GM18526 (cell line): ENCODE data around the gene NYNRIN.

Experiments used
- POLR2A ChIP-seq: IDR thresholded peaks from 3 replicates; pipeline ENCODE4 v1.6.1; 2011; ENCODE audit not compliant: insufficient read length; ENCODE audit errors: extremely low read depth

Gene NYNRIN

DNA sequence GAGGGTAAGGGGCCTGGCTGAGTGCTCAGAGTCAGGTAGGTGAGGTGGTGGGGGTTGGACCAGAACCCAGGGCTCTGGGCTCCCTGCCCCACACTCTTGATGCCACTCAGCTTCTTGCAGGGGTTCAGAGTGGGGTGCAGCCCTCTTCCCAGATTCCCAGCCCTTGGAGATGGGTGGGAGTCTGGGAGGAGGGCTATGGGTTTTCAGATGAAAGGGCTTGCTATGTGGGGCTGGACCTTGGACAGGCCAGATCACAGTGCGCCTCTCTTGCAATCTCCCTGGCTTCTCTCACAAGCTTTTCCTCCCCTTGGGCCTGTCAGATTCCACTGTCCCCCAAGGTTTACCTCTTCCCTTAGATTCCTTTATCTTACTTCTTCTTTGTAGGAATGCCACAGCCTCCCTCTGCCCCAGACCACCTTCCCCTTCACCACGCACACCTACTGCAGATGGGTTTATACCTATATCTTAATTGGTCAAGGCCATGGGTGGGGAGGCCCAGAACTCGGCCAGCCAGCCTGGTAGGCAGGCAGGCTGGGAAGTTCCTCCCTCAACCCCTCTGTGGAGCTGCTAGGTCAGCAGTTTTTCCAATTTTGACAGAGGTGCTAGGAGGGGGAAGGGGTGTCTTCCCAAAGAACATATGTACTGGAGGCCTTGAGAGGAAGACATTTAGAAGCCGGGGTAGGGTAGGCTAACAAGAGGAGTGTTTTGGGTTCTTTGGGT is 1.4 kb downstream of the NYNRIN start:
- TF ChIP-seq POLR2A: no peak

DNA sequence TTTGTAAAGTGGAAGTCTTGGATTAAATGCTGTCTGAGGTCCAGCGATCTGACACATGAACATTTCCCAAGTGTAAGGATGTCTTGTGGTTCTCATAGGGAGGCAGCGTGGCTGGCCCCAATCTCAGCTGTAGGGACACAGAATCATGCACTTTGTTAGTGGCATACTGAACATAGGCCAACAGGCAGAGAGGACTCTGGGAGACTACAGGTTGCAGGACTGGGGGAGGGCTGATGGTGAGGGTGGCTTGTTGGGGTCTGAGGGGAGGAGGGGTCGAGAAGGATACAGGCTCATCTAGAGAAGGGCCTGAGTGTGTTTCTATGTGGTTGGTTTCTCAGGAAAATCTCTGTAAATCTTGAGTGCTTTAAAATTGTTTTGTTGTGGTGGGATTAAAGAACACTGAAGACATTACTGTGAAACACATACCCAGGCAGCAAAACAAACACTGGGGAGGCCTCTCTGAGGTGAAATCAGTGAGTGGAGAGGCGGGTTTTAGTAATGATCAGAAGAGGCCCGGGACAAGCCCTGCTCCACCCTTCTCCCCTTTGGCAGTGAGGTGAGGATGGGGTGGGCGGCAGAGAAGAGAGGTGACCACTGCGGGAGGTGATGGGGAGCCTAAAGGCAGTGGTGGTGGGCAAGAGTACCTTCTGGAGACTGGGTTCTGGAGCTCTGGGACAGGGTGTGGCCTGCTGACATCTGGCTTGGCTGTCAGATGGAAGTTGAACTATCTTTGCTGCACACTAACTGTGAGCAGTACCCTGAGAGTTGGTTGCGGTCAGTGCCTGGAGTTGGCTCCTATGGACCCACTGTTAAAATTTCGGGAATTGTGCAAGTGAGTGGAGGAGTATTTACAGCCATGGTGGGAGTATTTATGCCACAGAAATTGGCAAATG is 3.3 kb downstream of the NYNRIN start:
- TF ChIP-seq POLR2A: no peak

- no peak for TF ChIP-seq POLR2A
These were observed 4.6 kb downstream of the NYNRIN start for GRCh38 chr14:24403294-24403998.

DNA sequence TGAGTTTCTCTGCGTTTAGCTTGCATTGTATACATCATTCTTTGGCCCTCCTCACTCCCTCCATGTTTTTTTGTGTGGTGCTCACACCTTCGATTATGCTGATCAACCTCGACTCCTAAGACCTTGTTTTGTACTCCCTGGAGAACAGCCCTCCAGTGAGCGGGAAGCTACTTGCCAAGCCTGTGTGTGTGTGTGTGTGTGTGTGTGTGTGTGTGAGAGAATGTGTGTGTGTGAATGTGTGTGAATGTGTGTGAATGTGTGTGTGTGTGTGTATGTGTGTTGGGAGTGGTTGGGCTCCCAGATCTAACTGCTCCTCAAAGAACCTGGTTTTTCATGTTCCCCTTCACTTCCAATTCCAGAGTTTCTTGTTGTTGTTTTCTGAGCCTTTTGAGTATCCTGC is 6.0 kb downstream of the NYNRIN start:
- TF ChIP-seq POLR2A: no peak

GRCh38 chr14:24406416-24406815 is 7.6 kb downstream of the NYNRIN start:
- no peak for TF ChIP-seq POLR2A

DNA sequence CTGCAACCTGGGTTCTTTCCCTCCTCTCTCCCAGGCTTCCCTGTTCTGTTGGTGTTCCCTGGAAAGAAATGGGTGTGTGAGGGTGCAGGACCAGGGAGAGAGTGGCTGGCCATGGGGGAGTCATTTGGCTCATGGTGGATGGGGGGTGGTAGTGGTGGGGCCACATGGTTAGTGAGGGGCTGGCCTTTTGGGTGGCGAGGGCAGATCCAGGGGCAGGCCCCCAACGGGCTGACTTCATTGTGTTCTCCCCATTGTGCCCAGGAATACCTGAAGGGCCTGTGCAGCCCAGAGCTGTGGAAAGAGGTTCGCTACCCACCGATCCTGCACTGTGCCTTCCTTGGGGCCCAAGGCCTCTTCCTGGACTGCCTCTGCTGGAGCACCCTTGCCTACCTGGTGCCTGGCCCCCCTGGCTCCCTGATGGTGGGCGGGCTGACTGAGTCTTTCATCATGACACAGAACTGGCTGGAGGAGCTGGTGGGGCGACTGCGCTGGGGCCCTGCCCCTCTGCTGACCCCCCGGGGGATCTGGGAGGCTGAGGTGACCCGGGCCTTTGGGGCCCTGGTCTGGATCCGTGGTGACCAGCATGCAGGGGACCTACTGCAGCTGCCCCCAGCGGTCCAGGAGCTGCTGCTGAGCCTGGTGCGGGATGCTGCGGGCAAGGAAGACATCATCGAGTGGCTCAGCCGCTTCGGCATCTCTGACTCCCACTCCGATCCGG is 9.0 kb downstream of the NYNRIN start:
- no peak for TF ChIP-seq POLR2A

DNA sequence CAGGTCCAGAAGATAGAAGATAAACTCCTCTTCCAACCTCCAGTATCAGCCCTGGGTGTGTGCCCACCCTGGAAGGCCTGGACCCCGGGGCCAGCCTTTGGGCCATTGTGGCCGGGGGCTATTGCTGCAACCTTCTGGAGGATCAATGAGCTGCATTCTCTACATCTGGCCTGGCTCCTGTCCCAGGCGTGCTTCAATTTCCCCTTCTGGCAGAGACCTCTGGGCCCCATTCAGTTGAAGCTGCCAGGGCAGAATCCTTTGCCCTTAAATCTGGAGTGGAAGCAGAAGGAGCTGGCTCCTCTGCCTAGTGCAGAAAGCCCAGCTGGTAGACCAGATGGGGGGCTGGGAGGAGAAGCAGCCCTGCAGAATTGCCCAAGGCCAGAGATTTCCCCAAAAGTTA is 10.0 kb downstream of the NYNRIN start:
- TF ChIP-seq POLR2A: no peak

GRCh38 chr14:24409192-24409591 is 10.4 kb downstream of the NYNRIN start:
- TF ChIP-seq POLR2A: no peak

DNA sequence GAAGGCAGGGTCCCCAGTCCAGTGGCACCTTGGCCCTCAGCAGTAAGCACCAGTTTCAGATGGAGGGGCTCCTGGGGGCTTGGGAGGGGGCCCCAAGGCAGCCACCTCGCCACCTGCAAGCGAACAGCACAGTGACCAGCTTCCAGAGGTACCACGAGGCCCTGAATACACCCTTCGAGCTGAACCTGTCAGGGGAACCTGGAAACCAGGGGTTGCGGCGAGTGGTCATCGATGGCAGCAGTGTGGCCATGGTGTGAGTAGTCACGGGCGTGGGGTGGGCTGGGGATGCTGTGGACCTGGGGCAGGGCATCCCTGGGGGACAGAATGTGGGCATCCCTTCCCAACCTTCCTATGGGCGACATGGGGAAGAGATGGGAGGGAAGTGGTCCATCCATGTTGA is 11.2 kb downstream of the NYNRIN start:
- no peak for TF ChIP-seq POLR2A

- TF ChIP-seq POLR2A: no peak
These were observed 12.9 kb downstream of the NYNRIN start for GRCh38 chr14:24411443-24412389.

DNA sequence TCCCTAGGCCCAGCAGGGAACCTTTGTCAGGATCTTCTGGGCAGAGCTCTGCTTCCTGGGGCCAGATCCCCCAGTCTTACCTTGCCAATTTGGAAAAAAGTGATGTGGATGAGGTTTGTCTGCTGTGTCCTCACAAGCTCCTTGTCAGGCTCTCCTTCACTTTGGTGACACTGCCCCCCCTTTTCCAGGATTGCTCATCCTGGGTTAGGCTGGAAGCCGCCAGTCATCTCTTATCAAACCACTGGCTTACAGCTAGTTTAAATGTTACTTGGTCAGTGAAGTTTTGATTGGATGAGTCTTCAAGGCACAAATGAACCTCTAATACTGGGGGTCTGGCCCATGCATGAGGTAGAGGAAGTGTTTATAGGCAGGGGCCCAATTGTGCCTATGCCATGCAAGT is 15.3 kb downstream of the NYNRIN start:
- no peak for TF ChIP-seq POLR2A

DNA sequence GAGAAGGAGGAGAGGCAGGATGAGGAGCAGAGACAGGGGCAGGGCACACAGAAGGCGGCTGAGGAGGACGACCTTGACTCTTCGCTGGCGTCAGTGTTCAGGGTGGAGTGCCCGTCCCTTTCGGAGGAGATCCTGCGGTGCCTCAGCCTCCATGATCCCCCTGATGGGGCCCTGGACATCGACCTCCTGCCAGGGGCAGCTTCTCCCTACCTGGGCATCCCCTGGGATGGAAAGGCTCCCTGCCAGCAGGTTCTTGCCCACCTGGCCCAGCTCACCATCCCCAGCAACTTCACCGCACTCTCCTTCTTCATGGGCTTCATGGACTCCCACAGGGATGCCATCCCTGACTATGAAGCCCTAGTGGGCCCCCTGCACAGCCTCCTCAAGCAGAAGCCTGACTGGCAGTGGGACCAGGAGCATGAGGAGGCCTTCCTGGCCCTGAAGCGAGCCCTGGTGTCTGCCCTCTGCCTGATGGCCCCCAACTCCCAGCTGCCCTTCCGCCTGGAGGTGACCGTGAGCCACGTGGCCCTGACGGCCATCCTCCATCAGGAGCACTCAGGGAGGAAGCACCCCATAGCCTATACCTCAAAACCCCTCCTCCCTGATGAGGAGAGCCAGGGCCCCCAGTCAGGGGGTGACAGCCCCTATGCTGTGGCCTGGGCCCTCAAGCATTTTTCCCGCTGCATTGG is 16.1 kb downstream of the NYNRIN start:
- no peak for TF ChIP-seq POLR2A

GRCh38 chr14:24415421-24416253 is 16.8 kb downstream of the NYNRIN start:
- no peak for TF ChIP-seq POLR2A
